Measurements from ENCODE around the gene ZC3H7B. TPM values are rescaled to one million over a fixed set of nuclear protein-coding genes. Genes with fewer than 3 reads are reported as not detected.
A peak's percentile ranks its signal among the peaks of the same experiment; 100 is the strongest.
"Not testable (repeated sequence)": the region's sequence is repeated elsewhere in the genome, so short reads cannot be mapped to it uniquely, and the experiment has no call there.

Gene ZC3H7B
- total RNA-seq, 1 experiment from 2014 or later: 18.1 TPM

DNA sequence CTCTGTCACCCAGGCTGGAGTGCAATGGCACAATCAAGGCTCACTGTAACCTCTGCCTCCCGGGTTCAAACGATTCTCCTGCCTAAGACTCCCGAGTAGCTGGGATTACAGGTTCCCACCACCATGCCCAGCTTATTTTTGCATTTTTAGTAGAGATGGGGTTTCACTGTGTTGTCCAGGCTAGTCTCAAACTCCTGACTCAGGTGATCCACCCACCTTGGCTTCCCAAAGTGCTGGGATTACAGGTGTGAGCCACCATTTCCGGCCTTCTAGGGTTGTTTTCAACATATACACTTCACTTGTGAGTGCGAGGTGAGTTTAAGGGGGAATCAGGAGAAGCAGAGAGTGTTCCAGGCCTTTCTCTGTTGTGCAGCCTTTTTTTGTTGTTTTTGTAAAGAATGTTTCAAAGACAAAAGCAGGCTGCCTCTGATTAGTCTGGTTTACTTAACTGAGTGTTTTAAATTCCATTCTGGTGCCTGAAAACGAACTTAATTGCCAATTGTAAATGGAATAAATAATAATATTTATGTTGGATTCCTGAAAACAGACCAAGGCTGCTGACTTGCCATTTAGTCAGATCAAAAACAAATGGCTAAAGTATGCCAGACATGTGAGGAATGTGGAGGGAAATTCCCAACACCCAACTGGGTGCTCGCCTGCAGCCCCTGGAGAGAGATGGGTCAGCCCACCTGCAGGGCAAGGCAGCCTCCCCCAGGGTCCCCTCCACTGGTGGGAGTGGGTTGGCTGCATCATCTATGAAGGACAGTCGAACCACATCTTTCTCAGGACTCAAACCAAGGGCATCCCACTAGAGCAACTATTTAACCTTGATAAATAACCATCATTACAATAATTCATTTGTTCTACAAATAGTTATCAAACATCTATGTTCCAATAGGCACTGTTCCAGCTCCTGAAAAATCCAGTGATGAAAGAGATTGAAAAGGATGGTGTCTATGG, 10.8 kb upstream of the ZC3H7B start:
- no peak overlapping the region for H3K9ac ChIP-seq (ENCODE audit: low read length)
- H3K4me2 ChIP-seq (ENCODE audit: low read depth, low read length, poor library complexity, severe bottlenecking): no peak overlapping the region

GRCh38 chr22:41294816-41295215, 6.5 kb upstream of the ZC3H7B start:
- H3K36me3 ChIP-seq (ENCODE audit: insufficient read depth, low read length); H3K9me2 ChIP-seq (replicated peaks; ENCODE audit: insufficient read depth, low read length); H4K20me1 ChIP-seq (ENCODE audit: insufficient read depth, low read depth, low read length); H3K9me3 ChIP-seq (ENCODE audit: low read length); H3K79me2 ChIP-seq (ENCODE audit: low read length); H3K9ac ChIP-seq (ENCODE audit: low read length); H3K4me2 ChIP-seq (ENCODE audit: low read depth, low read length, poor library complexity, severe bottlenecking); DNase-seq; H3K4me1 ChIP-seq (ENCODE audit: low read length); H3K27me3 ChIP-seq (ENCODE audit: low read length); H2AFZ ChIP-seq (ENCODE audit: low read length); H3K27ac ChIP-seq (ENCODE audit: low read length); H3K4me3 ChIP-seq (ENCODE audit: low read length): not testable (repeated sequence)

More for the DNA sequence above, 10.8 kb upstream of the ZC3H7B start:
- H2AFZ ChIP-seq (ENCODE audit: low read length): no peak overlapping the region
- no peaks in the 10 kb centered on the region for H4K20me1 ChIP-seq (ENCODE audit: insufficient read depth, low read depth, low read length)
- H3K9me2 ChIP-seq (replicated peaks; ENCODE audit: insufficient read depth, low read length): no peaks in the 10 kb centered on the region
- no peaks in the 10 kb centered on the region for H3K27me3 ChIP-seq (ENCODE audit: low read length)
- H3K9me3 ChIP-seq (ENCODE audit: low read length): no peaks in the 10 kb centered on the region
- no peak overlapping the region for H3K27ac ChIP-seq (ENCODE audit: low read length)
- DNase-seq: no peak
- peaks cover 4% of the 10 kb centered on the region for H3K79me2 ChIP-seq (ENCODE audit: low read length)
- no peaks in the 10 kb centered on the region for H3K36me3 ChIP-seq (ENCODE audit: insufficient read depth, low read length)
- H3K4me3 ChIP-seq (ENCODE audit: low read length): no peak overlapping the region
- H3K4me1 ChIP-seq (ENCODE audit: low read length): peaks cover 7% of the 10 kb centered on the region

- peaks cover 14% of the 10 kb centered on the region for H3K79me2 ChIP-seq (ENCODE audit: low read length)
- H3K4me2 ChIP-seq (ENCODE audit: low read depth, low read length, poor library complexity, severe bottlenecking): no peak overlapping the region
- no peaks in the 10 kb centered on the region for H3K9me3 ChIP-seq (ENCODE audit: low read length)
- H3K4me1 ChIP-seq (ENCODE audit: low read length): peaks cover 5% of the 10 kb centered on the region
- H3K9me2 ChIP-seq (replicated peaks; ENCODE audit: insufficient read depth, low read length): no peaks in the 10 kb centered on the region
- no peaks in the 10 kb centered on the region for H4K20me1 ChIP-seq (ENCODE audit: insufficient read depth, low read depth, low read length)
- DNase-seq: no peak
- no peaks in the 10 kb centered on the region for H3K36me3 ChIP-seq (ENCODE audit: insufficient read depth, low read length)
- H3K27me3 ChIP-seq (ENCODE audit: low read length): no peaks in the 10 kb centered on the region
- no peak overlapping the region for H3K27ac ChIP-seq (ENCODE audit: low read length)
- H3K9ac ChIP-seq (ENCODE audit: low read length): no peak overlapping the region
- H2AFZ ChIP-seq (ENCODE audit: low read length): no peak overlapping the region
- no peak overlapping the region for H3K4me3 ChIP-seq (ENCODE audit: low read length)
Observed at GRCh38 chr22:41296826-41297667, 4.3 kb upstream of the ZC3H7B start.

- peak overlapping the region; percentile 100 for H3K9ac ChIP-seq (ENCODE audit: low read length)
- H3K4me2 ChIP-seq (ENCODE audit: low read depth, low read length, poor library complexity, severe bottlenecking): peak overlapping the region; percentile 88
- peaks cover 22% of the 10 kb centered on the region for H3K4me1 ChIP-seq (ENCODE audit: low read length)
- no peaks in the 10 kb centered on the region for H3K9me2 ChIP-seq (replicated peaks; ENCODE audit: insufficient read depth, low read length)
- no peaks in the 10 kb centered on the region; the same call in 1 of the 2 replicates for H4K20me1 ChIP-seq (ENCODE audit: insufficient read depth, low read depth, low read length)
- peaks cover 50% of the 10 kb centered on the region for H3K79me2 ChIP-seq (ENCODE audit: low read length)
- no peaks in the 10 kb centered on the region for H3K36me3 ChIP-seq (ENCODE audit: insufficient read depth, low read length)
- no peak overlapping the region for H3K27ac ChIP-seq (ENCODE audit: low read length)
- H3K27me3 ChIP-seq (ENCODE audit: low read length): no peaks in the 10 kb centered on the region
- peak overlapping the region; percentile 77 for H2AFZ ChIP-seq (ENCODE audit: low read length)
- no peaks in the 10 kb centered on the region for H3K9me3 ChIP-seq (ENCODE audit: low read length)
- DNase-seq: peak; percentile 44
- peak overlapping the region; percentile 99 for H3K4me3 ChIP-seq (ENCODE audit: low read length)
Observed at GRCh38 chr22:41300661-41301060, 664 bp upstream of the ZC3H7B start.

DNA sequence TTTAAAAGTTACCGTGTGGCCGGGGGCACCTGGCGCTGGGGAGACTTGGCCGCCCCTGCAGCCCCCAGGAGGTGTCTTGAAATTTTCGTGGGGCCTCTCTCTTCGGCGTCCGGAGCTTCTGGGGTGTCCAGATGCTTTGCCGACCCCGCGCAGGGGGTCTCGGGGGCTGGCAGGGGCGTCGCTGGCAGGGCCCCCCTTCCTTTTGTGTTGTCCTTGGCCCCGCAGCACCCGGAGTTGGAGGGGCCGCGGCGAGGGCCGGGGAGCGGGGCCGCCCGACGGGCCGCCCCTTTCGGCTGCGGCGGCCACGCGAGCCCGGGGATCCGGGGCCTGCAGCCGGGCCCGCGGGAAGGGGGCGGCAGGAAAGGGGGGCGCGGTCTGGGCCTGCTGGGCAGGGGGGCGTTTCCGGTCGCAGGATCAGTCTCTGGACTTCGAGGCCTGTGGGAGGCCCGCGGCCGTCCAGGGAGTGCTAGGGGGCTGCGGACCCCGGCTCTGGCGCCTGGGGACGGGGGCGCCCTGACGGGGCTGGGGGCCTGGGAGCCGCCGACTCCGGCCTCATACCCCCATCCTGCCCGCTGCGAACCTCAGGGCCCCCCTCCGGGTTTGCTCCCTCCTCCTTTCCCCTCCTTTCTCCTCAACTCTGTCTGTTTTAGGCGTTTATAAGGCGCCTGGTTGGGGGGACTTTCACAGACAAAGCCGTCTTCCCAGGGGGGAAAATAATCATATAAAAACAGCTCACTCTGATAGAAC, 869 bp downstream of the ZC3H7B start:
- Histone ChIP-seq H4K20me1 (ENCODE audit: insufficient read depth, low read depth, low read length) (no peaks in the 10 kb centered on the region; the same call in 1 of the 2 replicates), H3K9ac (ENCODE audit: low read length) (peak overlapping the region; percentile 100), H3K4me2 (ENCODE audit: low read depth, low read length, poor library complexity, severe bottlenecking) (peak overlapping the region; percentile 88), H2AFZ (ENCODE audit: low read length) (peak overlapping the region; percentile 92), H3K27me3 (ENCODE audit: low read length) (no peaks in the 10 kb centered on the region), H3K4me3 (ENCODE audit: low read length) (peak overlapping the region; percentile 99), H3K9me3 (ENCODE audit: low read length) (no peaks in the 10 kb centered on the region), H3K36me3 (ENCODE audit: insufficient read depth, low read length) (no peaks in the 10 kb centered on the region), H3K79me2 (ENCODE audit: low read length) (peaks cover 64% of the 10 kb centered on the region), H3K9me2 (replicated peaks; ENCODE audit: insufficient read depth, low read length) (no peaks in the 10 kb centered on the region), H3K4me1 (ENCODE audit: low read length) (peaks cover 22% of the 10 kb centered on the region), H3K27ac (ENCODE audit: low read length) (peak overlapping the region; percentile 82)
- peak; percentile 63 for DNase-seq

- H3K79me2 ChIP-seq (ENCODE audit: low read length): peaks cover 70% of the 10 kb centered on the region
- no peaks in the 10 kb centered on the region for H3K27me3 ChIP-seq (ENCODE audit: low read length)
- peak; percentile 41 for DNase-seq
- peak overlapping the region; percentile 100 for H3K9ac ChIP-seq (ENCODE audit: low read length)
- H3K4me3 ChIP-seq (ENCODE audit: low read length): peak overlapping the region; percentile 99
- peaks cover under 1% of the 10 kb centered on the region; the same call in 1 of the 2 replicates for H4K20me1 ChIP-seq (ENCODE audit: insufficient read depth, low read depth, low read length)
- peaks cover 5% of the 10 kb centered on the region; the same call in 1 of the 2 replicates for H3K36me3 ChIP-seq (ENCODE audit: insufficient read depth, low read length)
- H2AFZ ChIP-seq (ENCODE audit: low read length): no peak overlapping the region
- peaks cover 22% of the 10 kb centered on the region for H3K4me1 ChIP-seq (ENCODE audit: low read length)
- H3K27ac ChIP-seq (ENCODE audit: low read length): peak overlapping the region; percentile 82
- no peaks in the 10 kb centered on the region for H3K9me3 ChIP-seq (ENCODE audit: low read length)
- H3K9me2 ChIP-seq (replicated peaks; ENCODE audit: insufficient read depth, low read length): no peaks in the 10 kb centered on the region
- H3K4me2 ChIP-seq (ENCODE audit: low read depth, low read length, poor library complexity, severe bottlenecking): peak overlapping the region; percentile 88
Observed at GRCh38 chr22:41302811-41303210, 1.5 kb downstream of the ZC3H7B start.

GRCh38 chr22:41305646-41306045, 4.3 kb downstream of the ZC3H7B start:
- Histone ChIP-seq H3K4me2 (ENCODE audit: low read depth, low read length, poor library complexity, severe bottlenecking) (no peak overlapping the region), H2AFZ (ENCODE audit: low read length) (no peak overlapping the region), H4K20me1 (ENCODE audit: insufficient read depth, low read depth, low read length) (peaks cover 5% of the 10 kb centered on the region; the same call in 1 of the 2 replicates), H3K4me1 (ENCODE audit: low read length) (peaks cover 21% of the 10 kb centered on the region), H3K4me3 (ENCODE audit: low read length) (no peak overlapping the region), H3K27ac (ENCODE audit: low read length) (no peak overlapping the region), H3K79me2 (ENCODE audit: low read length) (peaks cover 91% of the 10 kb centered on the region), H3K9me2 (replicated peaks; ENCODE audit: insufficient read depth, low read length) (no peaks in the 10 kb centered on the region), H3K27me3 (ENCODE audit: low read length) (no peaks in the 10 kb centered on the region), H3K36me3 (ENCODE audit: insufficient read depth, low read length) (peaks cover 10% of the 10 kb centered on the region; the same call in 1 of the 2 replicates), H3K9me3 (ENCODE audit: low read length) (no peaks in the 10 kb centered on the region), H3K9ac (ENCODE audit: low read length) (no peak overlapping the region)
- no peak for DNase-seq
